ENCODE data around the gene EHD4.

DNA sequence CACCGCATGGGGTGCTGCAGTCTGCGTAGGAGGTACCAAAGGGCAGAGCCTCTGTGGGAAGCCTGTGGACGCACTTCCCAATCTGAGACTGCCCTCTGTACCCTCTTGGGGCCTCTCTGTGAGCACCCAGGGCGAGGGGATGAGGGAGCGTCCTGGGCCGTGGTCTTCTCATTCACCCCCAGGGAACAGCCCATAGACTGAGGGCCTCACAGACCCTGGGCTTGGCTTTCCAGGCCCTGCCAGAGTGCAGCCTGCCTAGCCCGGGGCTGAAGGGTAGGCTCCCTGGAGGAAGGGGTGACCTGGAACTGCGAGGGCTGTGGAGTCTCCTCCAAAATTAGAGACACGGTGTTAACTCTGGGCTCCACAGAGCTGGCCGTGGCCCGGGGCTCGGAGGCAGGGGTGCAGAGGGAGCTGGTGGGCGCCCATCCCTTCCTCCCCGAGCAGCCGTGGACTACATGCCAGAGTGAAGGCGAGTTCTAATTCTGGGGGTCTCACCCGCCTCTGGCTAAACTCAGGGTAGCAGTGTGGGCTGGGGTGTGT is 78.0 kb downstream of the EHD4 start:
- TF ChIP-seq, protein P1, sequence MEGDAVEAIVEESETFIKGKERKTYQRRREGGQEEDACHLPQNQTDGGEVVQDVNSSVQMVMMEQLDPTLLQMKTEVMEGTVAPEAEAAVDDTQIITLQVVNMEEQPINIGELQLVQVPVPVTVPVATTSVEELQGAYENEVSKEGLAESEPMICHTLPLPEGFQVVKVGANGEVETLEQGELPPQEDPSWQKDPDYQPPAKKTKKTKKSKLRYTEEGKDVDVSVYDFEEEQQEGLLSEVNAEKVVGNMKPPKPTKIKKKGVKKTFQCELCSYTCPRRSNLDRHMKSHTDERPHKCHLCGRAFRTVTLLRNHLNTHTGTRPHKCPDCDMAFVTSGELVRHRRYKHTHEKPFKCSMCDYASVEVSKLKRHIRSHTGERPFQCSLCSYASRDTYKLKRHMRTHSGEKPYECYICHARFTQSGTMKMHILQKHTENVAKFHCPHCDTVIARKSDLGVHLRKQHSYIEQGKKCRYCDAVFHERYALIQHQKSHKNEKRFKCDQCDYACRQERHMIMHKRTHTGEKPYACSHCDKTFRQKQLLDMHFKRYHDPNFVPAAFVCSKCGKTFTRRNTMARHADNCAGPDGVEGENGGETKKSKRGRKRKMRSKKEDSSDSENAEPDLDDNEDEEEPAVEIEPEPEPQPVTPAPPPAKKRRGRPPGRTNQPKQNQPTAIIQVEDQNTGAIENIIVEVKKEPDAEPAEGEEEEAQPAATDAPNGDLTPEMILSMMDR (IDR thresholded peaks at IDR 0.05), result no peak
- TF ChIP-seq POLR2A (IDR thresholded peaks at IDR 0.05), result no peak
- TF ChIP-seq POLR2AphosphoS5 (IDR thresholded peaks at IDR 0.05), result no peak
